GM18517 (cell line): ENCODE data around the gene PTPA.
"Not testable (repeated sequence)": the region's sequence is repeated elsewhere in the genome, so short reads cannot be mapped to it uniquely, and the experiment has no call there.

Experiments used
- ATAC-seq: cut with Tn5 transposase; IDR thresholded peaks from one replicate; pipeline ENCODE4 v1.9.1; 2021; ENCODE audit warnings: mild to moderate bottlenecking, moderate library complexity; ENCODE audit not compliant: unreplicated experiment

The PTPA gene

DNA sequence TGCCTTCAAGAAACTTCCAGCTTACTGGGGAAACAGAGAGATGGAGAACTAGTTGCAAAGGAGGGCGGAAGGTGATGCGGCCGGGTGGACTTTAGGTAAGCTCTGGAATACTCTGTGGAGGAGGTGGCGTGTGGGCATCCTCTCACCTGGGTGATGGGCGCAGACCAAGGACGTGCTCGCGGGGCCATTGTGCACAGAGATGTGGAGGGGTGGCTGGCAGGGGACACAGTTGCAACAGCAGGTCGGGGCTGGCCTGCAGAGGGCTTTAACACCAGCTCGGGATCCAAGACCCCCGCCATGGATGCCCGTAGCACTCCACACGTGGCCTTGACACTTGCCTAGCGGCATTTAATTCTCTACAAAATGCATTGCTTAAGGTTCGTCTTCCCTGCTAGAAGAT lies 40.3 kb downstream of the PTPA start:
- ATAC-seq: no peak

DNA sequence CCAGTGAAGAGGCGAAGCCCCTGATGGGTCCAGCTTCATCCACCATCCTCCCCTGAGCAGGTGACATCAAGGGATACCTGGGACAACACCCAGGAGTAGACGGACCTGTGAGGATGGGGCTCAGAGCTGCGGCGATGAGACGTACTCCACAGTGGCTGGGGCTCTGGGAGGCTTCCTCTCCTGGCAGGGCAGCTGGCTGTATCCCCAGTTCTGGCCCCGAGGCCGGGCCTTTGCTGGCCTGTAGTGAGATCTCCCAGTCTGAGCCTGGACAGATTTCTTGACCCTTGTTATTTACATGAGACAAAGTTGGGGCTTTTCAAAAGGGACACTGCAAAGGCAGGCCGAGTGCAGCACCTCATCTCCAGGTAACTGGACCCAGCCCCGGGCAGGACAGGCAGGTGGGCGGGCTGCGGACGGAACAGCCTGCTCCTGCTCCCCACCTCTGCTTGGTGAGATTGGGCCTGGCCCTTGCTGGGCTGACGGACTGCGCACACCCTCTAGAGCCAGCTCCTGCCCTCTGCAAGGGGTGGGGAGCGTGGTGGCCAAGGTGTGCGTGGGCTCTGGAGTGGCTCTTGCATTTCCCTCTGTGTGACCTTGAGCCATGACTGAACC lies 43.8 kb downstream of the PTPA start:
- ATAC-seq: no peak

DNA sequence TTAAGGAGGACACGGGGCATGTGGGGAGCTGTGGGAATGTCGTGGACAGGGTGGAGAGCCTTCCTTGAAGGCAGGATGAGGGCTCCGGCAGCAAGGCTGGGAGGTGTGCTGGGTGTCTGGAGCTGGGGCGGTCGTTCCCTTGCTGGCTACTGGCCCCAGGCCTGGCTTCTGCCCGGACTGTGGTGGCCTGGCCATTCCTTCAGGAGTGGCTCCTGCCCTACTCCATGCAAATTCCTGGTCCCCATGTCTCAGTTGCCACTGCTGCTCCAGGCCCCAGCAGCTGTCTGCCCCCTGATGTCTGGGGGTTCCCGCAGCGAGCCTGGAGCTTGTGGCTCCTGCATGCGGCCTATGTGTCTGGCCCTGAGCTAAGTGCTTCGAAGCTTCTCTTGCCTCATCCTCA lies 44.9 kb downstream of the PTPA start:
- ATAC-seq: no peak

DNA sequence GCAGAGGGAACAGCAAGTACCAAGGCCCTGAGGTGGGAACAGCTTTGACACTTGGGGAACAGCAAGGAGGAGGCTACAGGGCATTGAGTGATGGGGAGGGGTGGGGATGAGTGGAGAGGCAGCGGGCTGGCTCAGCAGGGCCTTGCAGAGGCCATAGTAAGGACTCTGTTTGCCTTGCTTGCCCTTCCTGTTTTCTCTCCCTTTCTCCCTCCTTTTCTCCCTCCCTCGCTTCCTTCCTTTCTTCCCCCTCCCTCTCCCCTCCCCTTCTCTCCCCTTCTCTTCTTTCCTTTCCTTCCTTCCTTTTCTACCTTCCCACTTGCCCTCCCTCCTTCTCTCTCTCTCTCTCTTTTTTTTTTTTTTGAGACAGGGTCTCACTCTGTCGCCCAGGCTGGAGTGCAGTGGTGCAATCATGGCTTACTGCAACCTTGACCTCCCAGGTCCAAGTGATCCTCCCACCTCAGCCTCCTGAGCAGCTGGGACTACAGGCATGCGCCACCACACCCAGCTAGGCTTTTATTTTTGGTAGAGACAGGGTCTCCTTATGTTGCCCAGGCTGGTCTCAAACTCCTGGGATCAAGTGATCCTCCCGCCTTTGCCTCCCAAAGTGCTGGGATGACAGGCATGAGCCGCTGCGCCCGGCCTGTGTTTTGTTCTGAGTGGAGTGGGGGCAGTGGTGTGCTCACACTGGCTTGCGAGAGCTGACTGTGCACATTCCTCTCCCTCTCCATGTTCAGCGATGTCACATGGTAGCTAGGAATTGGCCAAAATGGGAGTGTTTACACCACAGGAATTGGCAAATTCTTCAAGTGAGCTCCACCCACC lies 49.7 kb downstream of the PTPA start:
- ATAC-seq: no peak

DNA sequence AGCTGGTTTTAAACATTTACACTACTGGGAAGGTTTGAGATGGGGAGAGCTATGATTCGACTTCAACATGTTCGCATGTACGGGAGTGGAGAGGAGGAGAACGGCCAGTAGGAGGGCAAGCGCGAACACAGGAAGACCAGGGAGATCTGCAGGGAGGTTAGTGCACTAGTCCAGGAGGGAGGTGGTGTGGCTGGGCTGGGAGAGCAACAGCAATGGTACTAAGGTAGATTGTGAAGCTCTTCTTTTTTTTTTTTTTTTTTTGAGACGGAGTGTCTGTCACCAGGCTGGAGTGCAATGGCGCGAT lies 50.3 kb downstream of the PTPA start:
- no peak for ATAC-seq

DNA sequence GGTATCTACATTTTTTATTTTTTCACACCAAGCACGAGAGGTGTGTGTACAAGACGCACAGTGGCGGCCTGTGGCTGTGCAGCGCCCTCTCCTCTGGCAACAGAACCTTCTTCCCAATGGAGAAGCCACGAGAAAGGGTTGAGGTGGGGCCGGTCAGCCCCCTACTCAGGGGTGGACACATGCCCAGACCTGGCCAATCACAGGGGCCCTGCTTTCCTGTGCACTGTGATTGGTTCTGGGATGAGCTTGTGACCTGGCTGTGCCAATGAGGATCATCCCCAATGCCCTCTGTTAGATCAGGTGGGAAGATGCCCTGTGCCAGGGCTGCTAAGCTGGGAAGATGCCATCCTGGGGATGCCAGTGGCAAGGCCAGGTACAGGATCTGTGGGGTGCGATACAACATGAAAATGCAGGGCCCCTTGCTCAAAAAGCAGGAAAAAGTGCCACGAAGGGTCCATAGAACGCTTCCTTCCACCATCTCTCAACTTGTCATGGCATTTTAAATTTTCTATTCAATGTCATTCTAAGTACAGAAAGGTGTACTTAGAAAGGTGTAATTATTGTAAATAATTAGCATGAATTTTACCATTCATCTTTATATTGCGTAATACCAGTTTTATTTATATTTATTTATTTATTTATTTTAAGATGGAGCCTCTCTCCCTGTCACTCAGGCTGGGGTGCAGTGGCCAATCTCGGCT lies 51.4 kb downstream of the PTPA start:
- ATAC-seq: no peak

DNA sequence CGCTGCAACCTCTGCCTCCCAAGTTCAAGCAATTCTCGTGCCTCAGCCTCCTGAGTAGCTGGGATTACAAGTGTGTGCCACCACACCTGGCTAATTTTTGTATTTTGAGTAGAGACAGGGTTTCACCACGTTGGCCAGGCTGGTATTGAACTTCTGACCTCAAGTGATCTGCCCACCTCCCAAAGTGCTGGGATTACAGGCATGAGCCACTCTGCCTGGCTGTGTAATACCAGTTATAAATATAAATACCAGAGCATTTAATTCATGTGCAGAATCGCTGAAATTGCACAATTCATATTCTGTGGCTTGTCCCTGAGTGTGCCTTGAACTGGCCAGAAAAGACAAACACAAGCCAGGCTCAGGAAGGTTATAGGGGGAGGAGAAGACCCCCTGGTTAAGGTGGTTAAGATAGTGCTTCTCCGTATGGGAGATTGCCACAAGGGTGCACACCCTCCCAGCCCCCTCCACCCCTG lies 52.0 kb downstream of the PTPA start:
- not testable (repeated sequence) for ATAC-seq

DNA sequence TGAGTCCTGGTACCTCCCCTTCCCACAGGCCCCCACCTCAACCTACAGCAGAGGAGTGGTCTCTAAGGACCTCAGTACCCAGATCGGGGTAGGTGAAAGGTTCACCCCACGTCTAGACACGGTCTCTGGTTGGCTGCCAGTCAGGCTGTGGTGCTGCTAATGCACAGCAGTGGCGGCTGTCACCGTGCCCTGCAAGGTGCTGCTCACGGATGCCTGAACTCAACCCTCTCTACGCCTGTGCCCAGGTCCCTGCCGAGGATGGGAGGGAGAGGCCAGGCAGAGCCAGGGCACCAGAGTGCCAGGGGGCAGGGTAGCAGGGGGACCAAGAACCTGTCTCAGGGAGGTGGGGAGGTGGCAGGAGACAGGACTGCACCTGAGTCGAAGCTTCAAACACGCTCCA lies 52.5 kb downstream of the PTPA start:
- ATAC-seq: no peak

DNA sequence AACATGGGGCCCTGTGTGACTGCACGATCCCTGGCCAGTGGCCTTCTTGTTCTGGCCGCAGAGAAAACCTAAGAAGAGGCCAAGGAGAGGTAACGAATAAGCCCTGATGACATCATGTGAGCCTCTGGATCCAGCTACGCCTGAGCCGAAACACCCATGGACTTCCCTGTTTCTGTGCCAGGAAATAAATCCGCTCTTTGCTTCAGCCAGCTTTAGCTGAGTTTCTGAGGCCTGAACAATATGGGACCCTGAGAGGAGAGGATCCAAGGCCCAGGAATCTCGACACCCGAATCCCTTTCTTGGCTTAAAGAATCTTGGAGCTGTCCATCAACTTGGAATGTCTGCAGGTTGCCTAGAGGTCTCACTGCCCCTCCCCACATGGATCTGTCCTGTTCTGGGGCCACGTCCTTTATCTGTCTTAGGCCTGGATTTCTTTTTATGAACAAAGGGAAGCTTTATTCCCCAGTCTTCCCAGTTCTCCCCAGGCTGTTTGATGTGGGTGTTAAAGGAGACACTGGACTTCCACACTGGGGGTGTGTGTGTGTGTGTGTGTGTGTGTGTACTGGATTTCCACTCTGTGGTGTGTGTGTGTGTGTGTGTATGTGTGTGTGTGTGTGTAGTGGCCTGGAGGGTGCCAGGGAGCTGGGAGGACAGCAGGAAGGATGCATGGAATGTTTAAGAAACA lies 53.2 kb downstream of the PTPA start:
- ATAC-seq: no peak

DNA sequence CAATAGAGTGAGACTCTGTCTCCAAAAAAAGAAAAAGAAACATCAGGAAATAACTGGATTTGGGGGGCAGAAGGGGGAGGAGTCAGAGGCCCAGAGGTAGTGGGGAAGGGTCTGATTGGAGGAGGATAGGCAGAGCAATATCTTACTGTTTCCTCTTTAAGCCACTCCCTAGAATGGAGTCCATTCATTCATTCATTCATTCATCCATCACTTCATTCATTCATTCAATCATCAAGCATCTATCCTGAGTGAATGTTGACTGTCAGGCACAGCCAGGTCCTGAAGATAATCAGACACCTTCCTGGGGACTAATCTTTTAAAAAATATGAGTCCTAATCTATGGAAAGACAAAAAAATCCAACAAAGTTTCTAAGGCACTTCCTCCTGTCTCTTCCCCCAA lies 54.0 kb downstream of the PTPA start:
- no peak for ATAC-seq

DNA sequence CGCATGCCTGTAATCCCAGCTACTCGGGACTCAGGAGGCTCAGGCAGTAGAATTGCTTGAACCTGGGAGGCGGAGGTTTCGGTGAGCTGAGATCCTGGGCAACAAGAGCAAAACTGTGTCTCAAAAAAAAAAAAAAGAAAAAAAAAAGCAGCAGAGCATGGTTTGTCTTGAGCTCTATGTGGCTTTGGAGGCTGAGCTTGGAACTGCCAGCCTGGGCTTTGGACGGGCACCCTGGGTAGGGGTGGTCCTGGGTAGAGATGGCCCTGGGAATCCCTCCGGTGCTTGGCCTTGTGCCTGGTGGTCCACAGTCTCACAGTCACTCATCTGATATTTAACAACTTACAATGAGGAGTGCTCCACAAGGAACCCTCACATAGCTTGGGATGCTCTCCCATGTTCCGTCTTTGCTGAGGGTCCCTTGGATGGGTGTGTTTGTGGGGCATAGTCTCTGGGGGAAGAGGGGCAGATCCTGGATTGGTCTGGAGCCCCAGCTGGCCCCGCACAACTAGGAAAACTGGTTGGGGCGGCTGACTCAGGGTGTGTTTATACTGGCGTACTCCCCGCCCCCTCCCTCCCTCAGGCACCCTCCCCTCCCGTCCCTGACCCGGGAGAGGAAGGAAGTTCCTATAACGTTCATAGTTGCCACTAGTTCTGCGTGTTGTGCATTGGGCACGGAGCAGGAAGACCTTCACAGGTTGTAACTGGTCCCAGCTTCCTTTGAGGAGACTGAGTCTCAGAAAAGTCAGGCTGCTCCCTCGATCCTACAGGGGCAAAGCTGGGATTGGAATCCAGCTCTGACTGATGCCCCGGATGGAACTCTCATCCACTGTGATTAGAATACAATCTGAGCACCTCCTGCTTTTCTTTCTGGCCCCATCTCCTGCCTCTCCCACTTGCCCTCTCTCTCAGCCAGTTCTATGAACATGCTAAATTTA lies 55.7 kb downstream of the PTPA start:
- no peak for ATAC-seq

DNA sequence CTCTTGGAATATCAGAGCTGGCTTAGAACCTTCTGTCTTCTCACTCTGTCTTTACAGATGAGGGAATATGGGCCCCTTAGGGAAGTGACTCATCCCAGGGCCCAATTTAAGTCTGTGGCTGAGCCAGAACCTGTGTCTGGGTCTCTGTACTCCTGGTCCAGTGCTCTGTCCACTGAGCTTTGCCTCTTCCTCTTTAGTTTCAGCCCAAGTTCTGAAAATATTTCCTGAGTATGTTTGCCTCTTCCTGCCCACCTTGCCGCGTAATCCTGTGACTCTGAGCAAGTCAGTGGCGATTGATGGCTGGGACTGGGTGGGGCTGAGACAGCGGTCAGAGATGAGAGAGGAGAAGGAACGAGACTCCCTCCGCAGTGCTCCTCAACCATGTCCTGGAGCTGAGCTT lies 59.0 kb downstream of the PTPA start:
- no peak for ATAC-seq

DNA sequence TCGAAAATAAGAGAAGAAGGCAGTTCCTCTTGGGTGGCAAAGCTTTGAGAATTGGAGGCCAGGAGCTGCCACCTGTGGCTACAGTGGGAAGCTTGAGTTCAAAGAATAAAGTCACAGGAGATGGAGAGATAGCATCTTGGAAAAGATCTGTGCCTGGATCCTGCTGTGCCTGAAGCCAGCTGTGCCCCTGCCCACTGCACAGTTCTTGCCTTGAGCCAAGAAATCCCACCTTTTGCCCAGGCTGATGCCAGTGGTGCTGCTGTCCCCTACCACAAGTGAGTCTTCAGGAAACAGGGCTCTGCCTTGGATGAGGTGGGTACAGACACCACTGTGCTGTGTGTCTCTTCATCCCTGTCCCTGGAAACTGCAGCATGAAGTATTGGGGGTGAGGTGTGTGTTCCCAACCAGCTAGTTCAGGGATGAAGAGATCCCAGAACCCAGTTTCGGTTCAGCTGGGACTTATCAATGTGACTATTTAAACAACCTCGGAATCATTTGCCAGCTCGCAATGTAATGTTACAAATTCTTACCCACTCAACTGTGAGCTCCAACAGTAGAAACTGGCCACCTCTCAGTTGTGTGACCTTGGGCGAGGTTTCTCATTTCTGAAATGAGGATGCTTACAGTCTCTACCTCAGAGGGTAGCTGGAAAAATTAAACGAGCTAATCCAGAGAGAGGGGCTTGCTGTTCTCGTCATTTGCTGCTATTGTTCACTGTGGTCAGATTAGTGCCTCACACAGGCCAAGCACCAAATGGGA lies 61.0 kb downstream of the PTPA start:
- no peak for ATAC-seq

DNA sequence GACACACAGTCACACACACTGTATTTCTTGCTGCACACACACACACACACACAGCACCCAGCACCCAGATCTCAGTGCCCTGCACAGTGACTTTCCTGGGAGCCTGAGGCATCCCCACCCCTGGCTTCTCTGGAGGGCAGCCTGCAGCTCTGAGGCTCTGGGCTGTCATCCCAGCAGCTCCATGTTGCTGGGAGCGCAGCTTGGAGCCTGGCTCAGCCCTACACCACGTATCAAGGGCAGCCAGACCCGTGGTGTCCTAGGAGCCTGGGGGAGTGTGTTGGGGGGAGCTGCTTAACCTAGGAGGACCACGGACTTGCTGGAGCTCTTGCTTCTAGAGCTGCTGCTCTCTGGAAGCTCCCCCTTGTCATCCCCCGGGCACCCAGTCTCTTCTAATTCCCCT lies 61.6 kb downstream of the PTPA start:
- ATAC-seq: no peak

DNA sequence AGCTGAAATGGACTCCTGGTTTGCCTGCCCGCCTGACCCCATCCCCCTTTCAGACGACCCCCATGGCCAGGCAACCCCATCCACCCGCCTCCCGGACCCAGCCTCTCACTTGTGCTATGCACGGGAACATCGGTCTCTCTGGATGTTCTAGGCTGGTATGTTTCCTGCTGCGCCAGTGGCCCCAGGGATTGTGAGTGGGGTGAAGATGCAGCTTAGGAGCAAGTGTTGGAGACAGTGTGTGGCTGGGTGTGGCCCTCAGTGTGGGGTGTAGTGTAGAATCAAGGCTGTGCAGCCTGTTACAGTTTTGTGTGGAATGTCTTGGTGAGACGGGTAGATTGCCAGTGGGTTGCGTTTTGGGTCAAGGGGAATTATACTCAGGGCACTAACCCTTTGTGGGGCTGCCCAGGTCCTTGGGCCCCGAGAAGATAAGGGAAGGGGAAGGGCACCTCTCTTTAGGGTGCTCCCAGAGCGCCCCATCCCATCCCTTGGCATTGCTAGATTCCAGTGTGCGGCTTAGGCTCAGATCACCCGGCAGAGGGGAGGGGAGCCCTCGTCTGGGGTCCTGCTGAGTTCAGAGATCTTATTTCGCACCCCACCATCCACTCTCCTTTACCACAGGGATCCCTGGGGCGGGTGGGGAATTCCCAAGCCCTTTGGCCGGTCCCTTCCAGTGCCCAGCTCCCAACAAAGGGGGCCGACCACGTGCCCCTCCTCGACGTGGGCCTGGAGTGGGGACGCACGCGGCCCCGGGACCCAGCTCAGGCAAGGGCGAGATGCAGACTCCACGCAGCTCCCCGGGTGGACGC lies 62.3 kb downstream of the PTPA start:
- no peak for ATAC-seq

DNA sequence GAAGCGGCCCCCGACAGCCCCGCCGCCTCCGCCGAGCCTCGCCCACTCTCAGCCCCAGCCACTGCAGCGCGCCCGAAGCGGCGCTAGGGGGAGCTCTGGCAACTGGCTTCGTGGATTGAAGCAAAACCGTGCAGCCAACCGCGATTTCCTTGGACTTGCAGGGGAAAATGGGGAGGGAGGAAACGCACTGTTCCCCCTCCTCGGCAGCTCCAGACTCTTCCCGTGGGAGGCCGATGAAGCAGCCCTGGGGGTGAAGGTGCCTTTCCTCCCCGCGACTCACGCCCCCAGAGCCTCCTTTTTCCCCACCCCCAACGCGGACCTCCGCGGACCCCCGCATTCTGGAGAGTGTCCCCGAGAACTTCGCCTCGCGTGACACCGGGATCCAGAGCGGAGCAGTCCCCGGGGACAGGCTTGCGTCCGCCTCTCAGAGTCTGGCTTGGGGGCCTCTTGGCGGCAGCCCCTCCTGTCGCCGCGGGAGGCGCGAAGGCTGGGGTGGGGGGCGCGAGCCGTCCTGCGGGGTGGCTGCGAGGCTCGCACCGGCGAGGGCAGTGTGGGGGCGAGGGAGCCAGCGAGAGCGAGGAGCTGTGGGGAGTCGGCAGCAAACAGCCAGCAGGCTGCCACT lies 63.0 kb downstream of the PTPA start:
- ATAC-seq: no peak

DNA sequence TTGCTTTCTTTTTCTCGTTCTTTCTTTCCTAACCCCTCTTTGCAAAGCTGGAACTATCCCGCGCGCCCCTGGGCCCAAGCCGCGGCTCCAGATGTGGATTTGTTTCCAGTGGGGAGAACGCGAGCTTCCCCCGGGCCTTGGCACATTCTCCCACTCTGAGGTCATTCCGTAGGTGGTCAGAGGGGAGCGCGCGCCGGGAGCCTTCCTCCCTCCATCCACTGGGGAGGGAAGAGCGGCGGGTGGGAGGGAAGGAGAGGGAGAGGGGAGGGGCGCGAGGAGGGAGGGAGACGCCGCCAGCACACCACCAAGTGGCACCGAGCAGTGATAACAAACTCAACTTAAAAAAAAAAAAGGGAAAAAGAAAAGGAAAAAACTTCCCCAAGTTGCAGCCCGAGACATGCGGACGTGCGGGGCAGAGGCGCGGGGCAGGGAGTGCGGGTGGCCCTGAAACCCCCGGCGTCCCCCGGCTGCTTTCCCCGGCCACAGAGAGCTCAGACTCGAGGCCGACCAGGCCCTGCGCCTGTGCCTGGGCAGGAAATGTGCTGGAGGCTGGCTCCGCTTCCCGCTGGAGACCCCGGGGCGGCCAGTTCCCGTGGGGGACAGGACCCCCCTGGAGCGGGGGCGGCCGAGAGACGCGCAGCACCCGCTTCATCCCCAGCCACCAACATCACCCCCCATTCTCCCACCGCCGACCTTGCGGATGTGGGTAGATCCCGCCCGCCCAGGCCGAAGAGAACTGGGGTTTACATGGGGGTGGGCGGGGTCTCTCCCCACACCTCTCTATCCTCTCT lies 63.7 kb downstream of the PTPA start:
- no peak for ATAC-seq

DNA sequence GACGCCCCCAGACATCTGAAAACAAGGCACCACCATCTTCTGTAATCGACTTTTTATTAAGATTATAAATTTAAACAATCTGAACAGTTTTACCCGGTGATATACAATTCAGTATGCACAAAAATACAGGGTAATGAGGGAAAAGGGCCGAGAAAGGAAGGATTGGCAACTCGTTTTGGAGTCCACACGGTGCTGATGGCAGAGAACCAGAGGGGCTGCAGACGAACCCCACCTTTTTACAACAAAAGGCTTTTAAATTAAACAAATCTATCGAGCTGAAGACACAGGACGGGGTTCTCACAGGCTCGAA lies 64.3 kb downstream of the PTPA start:
- ATAC-seq: no peak
